ENCODE data around the gene ZNF425. TPM values are rescaled to one million over a fixed set of nuclear protein-coding genes. Genes with fewer than 3 reads are reported as not detected.

ZNF425 gene
- total and polyA plus RNA-seq, 9 of the 15 experiments (the other 6 are each of a cell fraction or from before 2014, with no cell fraction given): 0.03 to 0.89 (median 0.54) TPM

DNA sequence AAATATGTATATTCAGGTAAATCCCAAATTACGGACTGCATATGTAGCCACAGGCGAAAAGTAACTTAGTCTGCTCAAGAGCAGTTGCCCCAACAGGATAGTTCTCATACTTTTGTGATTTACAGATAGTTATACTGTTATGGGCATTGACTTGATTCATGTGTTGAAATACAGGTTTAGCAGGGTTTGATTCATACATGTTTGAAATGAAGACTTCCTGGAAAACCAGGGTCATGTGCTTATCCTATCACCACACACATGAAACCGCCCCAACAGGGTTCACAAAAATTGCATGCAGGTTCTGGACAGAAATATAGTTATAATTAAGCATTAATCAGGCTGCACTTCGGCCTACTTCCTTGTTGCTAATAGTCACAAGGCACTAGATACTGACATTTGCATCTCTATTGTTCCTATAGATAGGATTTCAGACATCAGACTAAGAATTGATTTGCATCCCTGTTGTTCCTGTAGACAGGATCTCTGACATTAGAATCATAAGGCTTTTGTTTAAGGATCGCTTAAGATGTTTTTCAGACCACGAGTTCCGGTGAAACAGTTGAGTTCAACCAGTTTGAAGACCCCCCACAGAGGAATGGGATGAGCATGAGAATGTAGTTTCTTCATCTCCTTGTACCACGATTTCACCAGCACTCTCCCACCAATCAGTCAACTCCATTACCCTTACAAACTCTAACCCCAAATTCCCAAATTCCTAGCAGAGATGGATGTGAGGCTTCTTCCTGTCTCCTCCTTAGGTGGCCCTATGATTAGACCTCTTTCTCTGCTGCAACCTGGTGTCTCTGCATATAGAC lies 19.1 kb upstream of the ZNF425 start:
- DNase-seq (ENCODE audit: extremely low read depth in 1 of 4, low spot score in 3 of 4) (peak in 2 of 4 experiments; percentile 39 to 55), ATAC-seq (no peak), FAIRE-seq (no peak)
- 46% methylated on average over 8 of the region's 8 CpGs for WGBS (ENCODE audit: insufficient coverage, low coverage, missing lambda C conversion rate)
- Histone ChIP-seq H3K9me3 (replicated peaks; ENCODE audit: control insufficient read depth, insufficient read depth, low read depth, low read length) (no peaks in the 10 kb centered on the region), H2AFZ (ENCODE audit: low read depth, low read length) (peak overlapping the region; percentile 45), H3K27me3 (ENCODE audit: control insufficient read depth in 2 of 2, insufficient read depth in 2 of 2, low read length in 2 of 2) (no peaks in the 10 kb centered on the region), H3K4me3 (no peak overlapping the region), H3K4me1 (replicated peaks in 1 of 2; ENCODE audit: control insufficient read depth in 2 of 2, insufficient read depth in 2 of 2, low read length in 2 of 2) (peaks cover 16 to 40% of the 10 kb centered on the region in 2 experiments; a peak in 3 of 5 replicates), H3K36me3 (ENCODE audit: control insufficient read depth, insufficient read depth, low read length) (peaks cover 5% of the 10 kb centered on the region; the same call in 2 of the 3 replicates), H3K4me2 (ENCODE audit: insufficient read depth, low read length) (peak overlapping the region; percentile 82), H3K27ac (ENCODE audit: extremely low read depth, low read depth, low read length) (peak overlapping the region; percentile 82; the same call in 2 of the 3 replicates), H3K9me1 (ENCODE audit: control insufficient read depth, insufficient read depth, low read length) (no peaks in the 10 kb centered on the region), H3K79me2 (ENCODE audit: control insufficient read depth, insufficient read depth, low read length) (peaks cover 40% of the 10 kb centered on the region), H3K9ac (ENCODE audit: insufficient read depth in 1 of 2, low read depth in 2 of 2, low read length in 2 of 2) (peak overlapping the region; percentile 5 to 94; a peak in 2 of 4 replicates), H4K20me1 (replicated peaks; ENCODE audit: control insufficient read depth, insufficient read depth, low read length) (0 out of 2 replicates have a peak, but pooled peaks cover 4% of the 10 kb centered on the region)
- intact Hi-C loops (cut with micrococcal nuclease): loop anchor here (5.0 kb wide), 1 partner anchor 158 kb away; no protein-coding TSS in a partner anchor
- in situ Hi-C loops (cut with MboI): no loop called here
- BruUV-seq (replicated peaks): no TSS peak
- POLR2A ChIA-PET: interaction anchor here (0.8 to 3.4 kb wide), 4 partner anchors 10 to 93 kb away, joined by 3 to 34 read pairs (median 4); partner anchors contain the start of gene ZNF425
- CTCF ChIA-PET (ENCODE audit: low intra/inter-chr PET ratio): no interaction called here
- TF ChIP-seq ZNF586 (CRISPR knock-in tag; conservative IDR thresholded peaks at IDR 0.05) (no peak), ZBED1 (IDR thresholded peaks at IDR 0.05) (no peak), ZEB2 (IDR thresholded peaks at IDR 0.05) (no peak), MED1 (CRISPR knock-in tag; IDR thresholded peaks at IDR 0.05; ENCODE audit: borderline replicate concordance) (no peak), RAD51 (IDR thresholded peaks at IDR 0.05; ENCODE audit: borderline replicate concordance, low read depth) (peak; percentile 33; the same call in 1 of the 2 replicates), ZNF695 (CRISPR knock-in tag; IDR thresholded peaks at IDR 0.05) (no peak), BMI1 (IDR thresholded peaks at IDR 0.05; ENCODE audit: low read length) (no peak), HDAC8 (tag; IDR thresholded peaks at IDR 0.05) (no peak), MEF2A (IDR thresholded peaks at IDR 0.05; ENCODE audit: control insufficient read depth, low read depth, low read length) (no peak), NFE2L1 (tag; IDR thresholded peaks at IDR 0.05; ENCODE audit: borderline replicate concordance, low read depth) (no peak), SMARCE1 (IDR thresholded peaks at IDR 0.05) (no peak), HOXB6 (CRISPR knock-in tag; IDR thresholded peaks at IDR 0.05; ENCODE audit: borderline replicate concordance) (no peak), YY1 (IDR thresholded peaks at IDR 0.05; ENCODE audit: borderline replicate concordance in 1 of 3, control insufficient read depth in 1 of 3, extremely low read depth in 1 of 3, insufficient read depth in 3 of 3, insufficient read length in 1 of 3, insufficient replicate concordance in 2 of 3, low read depth in 1 of 3, low read length in 2 of 3) (no peak), DPF2 (IDR thresholded peaks at IDR 0.05) (0 out of 2 replicates have a peak, but pooled peaks have one; percentile 18)
- TF ChIP-seq, protein P1, sequence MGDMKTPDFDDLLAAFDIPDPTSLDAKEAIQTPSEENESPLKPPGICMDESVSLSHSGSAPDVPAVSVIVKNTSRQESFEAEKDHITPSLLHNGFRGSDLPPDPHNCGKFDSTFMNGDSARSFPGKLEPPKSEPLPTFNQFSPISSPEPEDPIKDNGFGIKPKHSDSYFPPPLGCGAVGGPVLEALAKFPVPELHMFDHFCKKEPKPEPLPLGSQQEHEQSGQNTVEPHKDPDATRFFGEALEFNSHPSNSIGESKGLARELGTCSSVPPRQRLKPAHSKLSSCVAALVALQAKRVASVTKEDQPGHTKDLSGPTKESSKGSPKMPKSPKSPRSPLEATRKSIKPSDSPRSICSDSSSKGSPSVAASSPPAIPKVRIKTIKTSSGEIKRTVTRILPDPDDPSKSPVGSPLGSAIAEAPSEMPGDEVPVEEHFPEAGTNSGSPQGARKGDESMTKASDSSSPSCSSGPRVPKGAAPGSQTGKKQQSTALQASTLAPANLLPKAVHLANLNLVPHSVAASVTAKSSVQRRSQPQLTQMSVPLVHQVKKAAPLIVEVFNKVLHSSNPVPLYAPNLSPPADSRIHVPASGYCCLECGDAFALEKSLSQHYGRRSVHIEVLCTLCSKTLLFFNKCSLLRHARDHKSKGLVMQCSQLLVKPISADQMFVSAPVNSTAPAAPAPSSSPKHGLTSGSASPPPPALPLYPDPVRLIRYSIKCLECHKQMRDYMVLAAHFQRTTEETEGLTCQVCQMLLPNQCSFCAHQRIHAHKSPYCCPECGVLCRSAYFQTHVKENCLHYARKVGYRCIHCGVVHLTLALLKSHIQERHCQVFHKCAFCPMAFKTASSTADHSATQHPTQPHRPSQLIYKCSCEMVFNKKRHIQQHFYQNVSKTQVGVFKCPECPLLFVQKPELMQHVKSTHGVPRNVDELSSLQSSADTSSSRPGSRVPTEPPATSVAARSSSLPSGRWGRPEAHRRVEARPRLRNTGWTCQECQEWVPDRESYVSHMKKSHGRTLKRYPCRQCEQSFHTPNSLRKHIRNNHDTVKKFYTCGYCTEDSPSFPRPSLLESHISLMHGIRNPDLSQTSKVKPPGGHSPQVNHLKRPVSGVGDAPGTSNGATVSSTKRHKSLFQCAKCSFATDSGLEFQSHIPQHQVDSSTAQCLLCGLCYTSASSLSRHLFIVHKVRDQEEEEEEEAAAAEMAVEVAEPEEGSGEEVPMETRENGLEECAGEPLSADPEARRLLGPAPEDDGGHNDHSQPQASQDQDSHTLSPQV (IDR thresholded peaks at IDR 0.05): 0 out of 2 replicates have a peak, but pooled peaks have one; percentile 15
- TF ChIP-seq, protein P2, sequence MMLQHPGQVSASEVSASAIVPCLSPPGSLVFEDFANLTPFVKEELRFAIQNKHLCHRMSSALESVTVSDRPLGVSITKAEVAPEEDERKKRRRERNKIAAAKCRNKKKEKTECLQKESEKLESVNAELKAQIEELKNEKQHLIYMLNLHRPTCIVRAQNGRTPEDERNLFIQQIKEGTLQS (IDR thresholded peaks at IDR 0.05): peak; percentile 40
- TF ChIP-seq, protein P2 (CRISPR knock-in tag; conservative IDR thresholded peaks at IDR 0.05): no peak

All from K562 (cell line).